Coronary artery (tissue), 2 donors: ENCODE results near the gene TYMS.

Experiments
- DNase-seq: peaks from one replicate; pipeline ENCODE4 v3.0.0-alpha.2; 2017; ENCODE audit warnings: low spot score
- H3K27ac ChIP-seq, 2 donors: fragments of 200-600 bp; sonication (generic); one replicate each; pipeline ENCODE4 v1.5.1; 2016 to 2019
- H3K4me3 ChIP-seq: fragments of 200-600 bp; sonication (generic); 2 replicates; pipeline ENCODE4 v1.5.1; 2016; ENCODE audit warnings: mild to moderate bottlenecking, moderate library complexity
- CTCF ChIP-seq: fragments of 200-600 bp; sonication (generic); IDR thresholded peaks from one replicate; pipeline ENCODE4 v1.5.1; 2019; ENCODE audit warnings: antibody characterized with exemption

The TYMS gene

GRCh38 chr18:655445-655844 is 2.0 kb upstream of the TYMS start:
- no peak overlapping the region for H3K27ac ChIP-seq
- H3K4me3 ChIP-seq, result no peak overlapping the region
- no peak for TF ChIP-seq CTCF
- DNase-seq, result no peak

GRCh38 chr18:658001-658946 is 821 bp downstream of the TYMS start:
- no peak for TF ChIP-seq CTCF
- Histone ChIP-seq H3K4me3 (peak overlapping the region; percentile 83), H3K27ac (peak overlapping the region in 1 of 2 donors; percentile 32)
- DNase-seq, result peak; percentile 78

GRCh38 chr18:658947-659533 is 1.6 kb downstream of the TYMS start:
- peak overlapping the region; percentile 83 for H3K4me3 ChIP-seq

GRCh38 chr18:659597-659996 is 2.1 kb downstream of the TYMS start:
- no peak overlapping the region for H3K27ac ChIP-seq
- DNase-seq, result no peak
- no peak overlapping the region for H3K4me3 ChIP-seq

More at GRCh38 chr18:658947-659533, 1.6 kb downstream of the TYMS start:
- H3K27ac ChIP-seq, result no peak overlapping the region
- no peak for TF ChIP-seq CTCF
- no peak for DNase-seq

GRCh38 chr18:662197-662596 is 4.7 kb downstream of the TYMS start:
- DNase-seq, result no peak

More at GRCh38 chr18:659597-659996, 2.1 kb downstream of the TYMS start:
- no peak for TF ChIP-seq CTCF

GRCh38 chr18:666177-666576 is 8.7 kb downstream of the TYMS start:
- Histone ChIP-seq H3K27ac (no peak overlapping the region), H3K4me3 (no peak overlapping the region)
- no peak for DNase-seq
- no peak for TF ChIP-seq CTCF

More at GRCh38 chr18:662197-662596, 4.7 kb downstream of the TYMS start:
- Histone ChIP-seq H3K27ac (no peak overlapping the region), H3K4me3 (no peak overlapping the region)
- TF ChIP-seq CTCF, result no peak
